Measurements from ENCODE around the gene PRKN. TPM values are rescaled to one million over a fixed set of nuclear protein-coding genes. Genes with fewer than 3 reads are reported as not detected.

The PRKN gene
- total RNA-seq, 1 donor from 2014 or later, result 5.1 TPM

- no peak overlapping the region for H3K4me3 Mint-ChIP-seq (ENCODE audit: unreplicated experiment)
- no peak for DNase-seq (ENCODE audit: low spot score)
- TF ChIP-seq CTCF (IDR thresholded peaks at IDR 0.05; ENCODE audit: unreplicated experiment), result no peak
- H3K36me3 Mint-ChIP-seq (ENCODE audit: low read depth, unreplicated experiment), result peaks cover 4% of the 10 kb centered on the region
- H3K27ac Mint-ChIP-seq (ENCODE audit: unreplicated experiment), result no peak overlapping the region
- H3K27me3 Mint-ChIP-seq (ENCODE audit: unreplicated experiment), result peaks cover 5% of the 10 kb centered on the region
- H3K9me3 Mint-ChIP-seq (ENCODE audit: unreplicated experiment), result peaks cover 6% of the 10 kb centered on the region
- H3K4me1 Mint-ChIP-seq (ENCODE audit: unreplicated experiment), result no peaks in the 10 kb centered on the region
These were observed 1069.4 kb downstream of the PRKN start for GRCh38 chr6:161658211-161658610.

GRCh38 chr6:161654209-161654608 is 1073.4 kb downstream of the PRKN start:
- no peaks in the 10 kb centered on the region for H3K9me3 Mint-ChIP-seq (ENCODE audit: unreplicated experiment)
- H3K27me3 Mint-ChIP-seq (ENCODE audit: unreplicated experiment), result peaks cover 5% of the 10 kb centered on the region
- H3K4me3 Mint-ChIP-seq (ENCODE audit: unreplicated experiment), result no peak overlapping the region
- TF ChIP-seq CTCF (IDR thresholded peaks at IDR 0.05; ENCODE audit: unreplicated experiment), result no peak
- DNase-seq (ENCODE audit: low spot score), result no peak
- no peaks in the 10 kb centered on the region for H3K4me1 Mint-ChIP-seq (ENCODE audit: unreplicated experiment)
- no peak overlapping the region for H3K27ac Mint-ChIP-seq (ENCODE audit: unreplicated experiment)
- H3K36me3 Mint-ChIP-seq (ENCODE audit: low read depth, unreplicated experiment), result no peaks in the 10 kb centered on the region

- Mint-ChIP-seq H3K9me3 (ENCODE audit: unreplicated experiment) (no peaks in the 10 kb centered on the region), H3K4me1 (ENCODE audit: unreplicated experiment) (no peaks in the 10 kb centered on the region), H3K4me3 (ENCODE audit: unreplicated experiment) (no peak overlapping the region), H3K27ac (ENCODE audit: unreplicated experiment) (no peak overlapping the region), H3K36me3 (ENCODE audit: low read depth, unreplicated experiment) (no peaks in the 10 kb centered on the region), H3K27me3 (ENCODE audit: unreplicated experiment) (peaks cover 5% of the 10 kb centered on the region)
- no peak for TF ChIP-seq CTCF (IDR thresholded peaks at IDR 0.05; ENCODE audit: unreplicated experiment)
- no peak for DNase-seq (ENCODE audit: low spot score)
These were observed 1075.6 kb downstream of the PRKN start for GRCh38 chr6:161651949-161652348.

- no peaks in the 10 kb centered on the region for H3K4me1 Mint-ChIP-seq (ENCODE audit: unreplicated experiment)
- TF ChIP-seq CTCF (IDR thresholded peaks at IDR 0.05; ENCODE audit: unreplicated experiment), result no peak
- H3K4me3 Mint-ChIP-seq (ENCODE audit: unreplicated experiment), result no peak overlapping the region
- H3K27me3 Mint-ChIP-seq (ENCODE audit: unreplicated experiment), result no peaks in the 10 kb centered on the region
- H3K36me3 Mint-ChIP-seq (ENCODE audit: low read depth, unreplicated experiment), result no peaks in the 10 kb centered on the region
- no peak overlapping the region for H3K27ac Mint-ChIP-seq (ENCODE audit: unreplicated experiment)
- no peaks in the 10 kb centered on the region for H3K9me3 Mint-ChIP-seq (ENCODE audit: unreplicated experiment)
- DNase-seq (ENCODE audit: low spot score), result no peak
These were observed 1077.7 kb downstream of the PRKN start for GRCh38 chr6:161649841-161650240.

GRCh38 chr6:161649068-161649467 is 1078.5 kb downstream of the PRKN start:
- H3K4me1 Mint-ChIP-seq (ENCODE audit: unreplicated experiment), result no peaks in the 10 kb centered on the region
- H3K36me3 Mint-ChIP-seq (ENCODE audit: low read depth, unreplicated experiment), result no peaks in the 10 kb centered on the region
- H3K4me3 Mint-ChIP-seq (ENCODE audit: unreplicated experiment), result no peak overlapping the region
- no peak overlapping the region for H3K27ac Mint-ChIP-seq (ENCODE audit: unreplicated experiment)
- TF ChIP-seq CTCF (IDR thresholded peaks at IDR 0.05; ENCODE audit: unreplicated experiment), result no peak
- no peaks in the 10 kb centered on the region for H3K27me3 Mint-ChIP-seq (ENCODE audit: unreplicated experiment)
- no peaks in the 10 kb centered on the region for H3K9me3 Mint-ChIP-seq (ENCODE audit: unreplicated experiment)
- DNase-seq (ENCODE audit: low spot score), result no peak
